Esophagus (tissue), 2 donors: Measurements from ENCODE around the gene CTSV. TPM values are rescaled to one million over a fixed set of nuclear protein-coding genes. Genes with fewer than 3 reads are reported as not detected.
"Not testable (repeated sequence)": the region's sequence is repeated elsewhere in the genome, so short reads cannot be mapped to it uniquely, and the experiment has no call there.

Experiments used
- H3K27ac ChIP-seq, 2 donors: one replicate each; pipeline ENCODE4 v1.5.1; 2013; ENCODE audit warnings: low read depth in 2 of 2, mild to moderate bottlenecking in 2 of 2, inconsistent platforms in 1 of 2, low read length in 1 of 2, moderate library complexity in 1 of 2
- H3K27me3 ChIP-seq, 2 donors: one replicate each; pipeline ENCODE4 v1.6.1; 2013; ENCODE audit warnings: low read length in 2 of 2, control low read depth in 1 of 2, mild to moderate bottlenecking in 1 of 2; ENCODE audit not compliant: insufficient read depth in 2 of 2, control insufficient read depth in 1 of 2
- H3K36me3 ChIP-seq, 2 donors: one replicate each; pipeline ENCODE4 v1.6.1; 2013; ENCODE audit warnings: low read length in 1 of 2; ENCODE audit not compliant: control insufficient read depth in 2 of 2, insufficient read depth in 2 of 2
- H3K4me1 ChIP-seq, 2 donors: one replicate each; pipeline ENCODE4 v1.6.1; 2013; ENCODE audit warnings: low read length in 1 of 2; ENCODE audit not compliant: control insufficient read depth in 2 of 2, insufficient read depth in 2 of 2
- H3K4me3 ChIP-seq, 2 donors: one replicate each; pipeline ENCODE4 v1.5.1; 2013; ENCODE audit warnings: low read length in 2 of 2, mild to moderate bottlenecking in 2 of 2, low read depth in 1 of 2, moderate library complexity in 1 of 2
- H3K9me3 ChIP-seq, 2 donors: one replicate each; pipeline ENCODE4 v1.6.1; 2013; ENCODE audit warnings: mild to moderate bottlenecking in 2 of 2, low read depth in 1 of 2, low read length in 1 of 2, moderate library complexity in 1 of 2; ENCODE audit not compliant: control insufficient read depth in 2 of 2, insufficient read depth in 1 of 2
- WGBS, 2 donors: extraction: QIAGEN DNeasy Blood & Tissue Kit; methylation state at CpG; one replicate each; pipeline ENCODE4 v1.1.7; 2013; 5-methylcytosine and 5-hydroxymethylcytosine counted together
- polyA plus RNA-seq, 2 donors: library from polyadenylated mRNA; stranded (reverse); fragments of 200-250 nt; gene quantifications; one replicate each; pipeline ENCODE4 v1.2.3, GENCODE V29; 2013
- donor health status: healthy with polysubstance abuse.
- donor health status: Bipolar disorder and iron deficiency.

CTSV gene
- polyA plus RNA-seq, 2 donors: 7.9 to 137 TPM

DNA sequence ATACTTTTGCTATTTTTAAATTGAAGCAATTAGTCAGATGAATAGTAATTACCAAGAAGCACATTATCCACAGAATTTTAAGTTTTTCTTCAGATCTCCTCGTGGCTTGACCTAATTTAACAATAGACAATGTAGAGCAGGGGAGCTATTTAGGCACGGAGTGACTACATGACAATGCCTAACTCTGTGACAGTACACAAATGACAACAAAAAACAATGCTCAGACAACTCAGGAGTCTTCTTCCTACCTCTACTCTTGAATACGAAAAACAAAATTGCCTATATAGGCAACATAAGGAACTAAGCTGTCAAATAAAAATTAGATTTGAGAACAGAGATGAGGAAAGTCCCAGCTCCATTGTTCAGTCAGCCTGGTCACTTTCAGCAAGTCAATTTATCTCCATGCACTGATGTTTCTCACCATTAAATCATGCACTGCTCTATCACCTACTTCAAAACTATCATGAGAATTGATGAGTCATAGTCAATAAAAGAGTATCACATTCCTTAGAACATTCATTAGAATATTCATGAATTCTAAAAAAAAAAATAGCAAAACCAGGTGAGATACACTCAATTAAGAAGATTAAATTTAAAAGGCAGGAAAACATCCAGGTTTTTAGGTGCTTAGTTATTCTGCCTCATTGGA is 38.7 kb downstream of the CTSV start:
- H3K36me3 ChIP-seq, H3K9me3 ChIP-seq, H3K27me3 ChIP-seq, H3K4me1 ChIP-seq, H3K4me3 ChIP-seq, H3K27ac ChIP-seq: not testable (repeated sequence)
- 84% methylated on average over 3 of the region's 3 CpGs for WGBS, 2 donors

DNA sequence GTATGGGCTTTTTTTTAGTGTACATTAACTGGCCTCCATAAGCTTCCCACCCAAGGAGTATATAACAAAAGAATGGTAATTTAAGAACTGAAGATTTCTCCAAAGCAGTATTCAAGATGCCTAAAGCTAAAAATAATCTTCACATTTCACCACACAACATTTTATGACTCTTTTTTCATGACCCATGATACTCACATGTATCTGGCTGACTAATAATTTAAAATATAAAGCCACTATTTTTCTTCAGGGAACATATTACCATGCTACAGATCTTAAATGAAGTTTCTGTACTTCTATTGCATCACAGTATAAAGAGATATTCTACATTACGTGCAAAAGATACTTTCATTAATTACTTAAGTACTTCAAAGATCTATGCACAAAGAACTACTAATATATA is 39.2 kb downstream of the CTSV start:
- not testable (repeated sequence) for H3K36me3 ChIP-seq, H3K4me3 ChIP-seq, H3K27ac ChIP-seq, H3K4me1 ChIP-seq, H3K27me3 ChIP-seq, H3K9me3 ChIP-seq
- 96 to 100% methylated on average over 1 of the region's 1 CpG for WGBS, 2 donors

DNA sequence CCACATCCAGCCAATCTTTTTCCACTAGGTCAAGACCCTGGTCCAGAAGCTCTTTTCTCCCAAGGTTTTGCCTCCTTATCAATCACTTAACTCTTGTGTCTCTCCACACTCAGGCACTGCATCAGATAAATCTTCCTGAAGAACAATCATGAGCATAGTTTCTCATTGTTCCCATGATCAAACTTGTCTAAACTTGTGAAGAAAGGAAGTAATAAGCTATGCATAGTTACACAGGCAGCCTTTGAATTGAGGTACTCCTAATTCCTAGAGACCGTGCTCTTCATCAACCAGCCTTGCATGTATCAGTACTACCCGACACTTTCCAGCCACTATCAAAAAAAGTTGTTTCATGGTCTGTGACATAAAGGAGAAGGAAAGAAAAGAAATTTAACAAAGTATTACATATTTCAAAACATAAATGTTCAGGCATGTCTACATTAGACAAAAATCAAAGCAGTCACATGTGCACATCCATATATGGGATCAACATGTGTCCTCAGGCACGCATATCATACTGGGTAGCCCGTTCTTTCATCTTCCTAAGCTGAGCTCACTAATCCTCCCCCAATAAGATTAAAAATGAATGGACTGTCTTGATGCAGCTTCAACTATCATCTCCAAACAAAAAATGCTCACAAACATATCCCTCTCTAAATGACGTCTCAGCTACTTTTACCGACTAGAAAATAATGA is 41.8 kb downstream of the CTSV start:
- not testable (repeated sequence) for H3K27me3 ChIP-seq, H3K4me1 ChIP-seq, H3K9me3 ChIP-seq, H3K27ac ChIP-seq, H3K36me3 ChIP-seq, H3K4me3 ChIP-seq
- WGBS, 2 donors: 48 to 80% methylated on average over 4 to 5 of the region's 6 CpGs

DNA sequence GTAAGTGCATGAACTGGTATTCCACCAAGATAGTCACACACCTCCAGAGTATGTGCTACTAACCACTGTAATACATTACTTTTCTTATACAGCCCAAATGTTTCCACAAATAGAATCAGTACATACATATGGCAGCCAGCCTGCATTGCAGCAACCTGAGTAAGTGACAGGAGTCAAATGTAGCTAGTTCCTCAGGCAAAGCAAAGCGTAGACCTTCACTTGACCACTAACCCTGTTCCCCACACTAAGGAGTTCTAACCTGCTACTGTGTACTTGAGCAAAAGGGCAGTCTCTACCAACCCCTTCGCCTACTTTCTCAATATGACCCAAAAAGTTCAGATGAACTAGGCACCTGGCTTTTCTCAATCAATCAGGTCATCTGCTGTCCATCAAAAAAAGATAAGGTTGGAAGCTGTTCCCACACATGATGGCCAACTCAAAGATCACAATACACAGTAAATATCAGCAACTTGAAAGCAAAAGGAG is 44.4 kb downstream of the CTSV start:
- not testable (repeated sequence) for H3K9me3 ChIP-seq, H3K36me3 ChIP-seq
- WGBS, 2 donors: no CpG with 5 or more reads among the region's 2 CpGs

DNA sequence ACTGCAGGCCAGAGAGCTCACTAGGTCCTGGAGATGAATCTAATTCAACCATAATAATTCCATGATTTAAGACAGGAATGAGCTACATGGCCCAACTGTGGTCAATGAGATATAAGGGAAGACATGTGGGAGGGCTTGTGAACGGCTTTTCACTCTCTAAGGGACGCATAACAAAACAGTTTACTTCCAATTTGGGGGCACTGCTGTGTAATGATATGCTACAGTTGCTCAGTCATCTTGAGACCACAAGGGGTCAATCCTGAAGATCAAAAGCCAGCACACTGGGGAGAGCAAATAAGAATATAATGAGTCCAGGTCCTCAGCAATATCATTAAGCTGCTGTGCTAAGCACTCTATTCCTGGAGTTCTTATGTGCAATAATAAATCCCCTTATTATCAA is 46.6 kb downstream of the CTSV start:
- H3K27ac ChIP-seq, H3K27me3 ChIP-seq, H3K4me1 ChIP-seq, H3K4me3 ChIP-seq, H3K36me3 ChIP-seq, H3K9me3 ChIP-seq: not testable (repeated sequence)
- 80 to 81% methylated on average over 2 of the region's 2 CpGs for WGBS, 2 donors

More for the DNA sequence above, 44.4 kb downstream of the CTSV start:
- H3K4me3 ChIP-seq, H3K4me1 ChIP-seq, H3K27ac ChIP-seq, H3K27me3 ChIP-seq: not testable (repeated sequence)

DNA sequence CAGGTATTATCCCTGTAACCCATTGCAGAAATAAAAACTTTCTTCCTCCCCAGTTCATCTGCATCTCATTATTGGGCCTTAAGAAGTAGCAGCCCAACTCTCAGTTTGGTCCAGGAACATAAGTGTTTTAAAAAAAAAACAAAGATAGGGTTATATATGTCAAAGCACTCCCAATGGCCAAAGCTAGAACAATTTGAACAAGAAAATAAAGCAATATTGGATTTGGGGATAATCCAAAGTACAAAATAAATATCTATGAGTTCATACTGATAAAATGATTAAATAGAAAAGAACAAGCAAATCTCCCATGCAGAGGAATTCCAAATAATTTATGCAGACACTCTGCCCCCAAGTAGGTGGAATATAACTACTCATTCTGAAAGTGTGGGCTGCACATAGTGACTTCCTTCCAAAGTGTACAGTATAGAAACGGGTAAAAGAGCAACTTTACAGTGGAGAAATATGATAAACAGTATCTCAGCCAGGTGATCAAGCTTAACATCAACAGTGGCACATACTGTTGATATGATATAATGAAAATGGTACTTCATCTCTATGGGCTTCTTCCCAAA is 49.1 kb downstream of the CTSV start:
- not testable (repeated sequence) for H3K27ac ChIP-seq, H3K4me1 ChIP-seq, H3K9me3 ChIP-seq, H3K27me3 ChIP-seq, H3K36me3 ChIP-seq, H3K4me3 ChIP-seq
- WGBS, 2 donors: 50 to 62% methylated on average over 1 of the region's 1 CpG

DNA sequence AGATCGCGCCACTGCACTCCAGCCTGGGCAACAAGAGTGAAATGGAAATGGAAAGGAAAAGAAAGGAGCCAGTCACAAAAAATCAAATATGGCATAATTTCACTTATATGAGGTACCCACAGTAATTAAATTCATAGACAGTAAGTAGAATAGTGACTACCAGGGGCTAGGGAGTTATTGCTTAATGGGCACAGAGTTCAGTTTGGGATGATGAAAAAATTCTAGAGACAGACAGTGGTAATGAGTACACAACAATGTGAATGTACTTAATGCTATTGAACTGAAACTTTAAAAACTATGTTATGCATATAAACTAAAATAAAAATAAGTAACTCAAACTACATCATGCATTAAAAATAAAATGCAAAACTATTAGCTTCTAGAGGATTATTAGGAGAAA is 54.1 kb downstream of the CTSV start:
- H3K27me3 ChIP-seq, H3K27ac ChIP-seq, H3K9me3 ChIP-seq, H3K4me1 ChIP-seq, H3K4me3 ChIP-seq, H3K36me3 ChIP-seq: not testable (repeated sequence)
- 91 to 97% methylated on average over 2 of the region's 2 CpGs for WGBS, 2 donors

DNA sequence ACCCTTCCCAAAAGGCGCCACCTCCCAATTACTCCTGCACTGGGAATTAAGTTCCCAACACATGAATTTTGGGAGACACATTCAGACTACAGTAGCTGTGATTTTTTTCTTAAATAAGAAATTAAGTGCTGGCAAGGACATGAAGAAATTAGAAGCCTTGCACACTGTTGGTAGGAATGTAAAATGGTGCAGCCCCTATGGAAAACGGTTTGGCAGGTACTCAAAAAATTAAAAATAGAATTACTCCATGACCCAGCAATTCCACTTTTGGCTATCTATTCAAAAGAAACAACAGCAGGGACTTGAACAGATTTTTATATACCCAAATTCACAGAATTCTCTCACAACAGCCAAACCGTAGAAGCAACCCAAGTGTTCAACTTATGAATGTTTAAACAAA is 54.8 kb downstream of the CTSV start:
- 87 to 94% methylated on average over 2 to 3 of the region's 3 CpGs for WGBS, 2 donors
- not testable (repeated sequence) for H3K4me1 ChIP-seq

DNA sequence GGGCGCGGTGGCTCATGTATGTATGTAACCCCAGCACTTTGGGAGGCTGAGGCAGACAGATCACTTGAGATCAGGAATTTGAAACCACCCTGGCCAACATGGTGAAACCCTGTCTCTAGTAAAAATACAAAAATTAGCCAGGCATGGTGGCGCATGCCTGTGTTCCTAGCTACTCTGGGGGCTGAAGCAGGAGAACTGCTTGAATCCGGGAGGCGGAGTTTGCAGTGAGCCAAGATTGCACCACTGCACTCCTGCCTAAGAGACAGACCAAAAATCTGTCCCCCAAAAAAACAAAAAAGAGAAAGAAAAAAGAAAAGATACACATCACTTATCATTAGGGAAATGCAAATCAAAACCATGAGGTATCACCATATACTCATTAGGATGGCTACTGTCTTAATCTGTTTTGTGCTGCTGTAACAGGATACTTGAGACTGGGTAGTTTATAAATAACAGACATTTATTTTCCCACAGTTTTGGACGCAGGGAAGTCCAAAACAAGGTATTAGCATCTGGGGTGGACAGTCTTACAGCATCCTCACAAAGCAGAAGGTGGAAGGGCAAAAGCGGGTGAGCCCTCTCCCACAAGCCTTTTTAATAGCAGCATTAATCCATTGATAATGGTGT is 55.3 kb downstream of the CTSV start:
- not testable (repeated sequence) for H3K4me1 ChIP-seq, H3K9me3 ChIP-seq, H3K4me3 ChIP-seq, H3K27ac ChIP-seq, H3K36me3 ChIP-seq, H3K27me3 ChIP-seq
- WGBS, 2 donors: 94 to 95% methylated on average over 7 of the region's 7 CpGs

More for the DNA sequence above, 54.8 kb downstream of the CTSV start:
- H3K27ac ChIP-seq, H3K27me3 ChIP-seq, H3K36me3 ChIP-seq, H3K4me3 ChIP-seq, H3K9me3 ChIP-seq: not testable (repeated sequence)
